Measurements from ENCODE around the gene LONP2.

Gene LONP2

DNA sequence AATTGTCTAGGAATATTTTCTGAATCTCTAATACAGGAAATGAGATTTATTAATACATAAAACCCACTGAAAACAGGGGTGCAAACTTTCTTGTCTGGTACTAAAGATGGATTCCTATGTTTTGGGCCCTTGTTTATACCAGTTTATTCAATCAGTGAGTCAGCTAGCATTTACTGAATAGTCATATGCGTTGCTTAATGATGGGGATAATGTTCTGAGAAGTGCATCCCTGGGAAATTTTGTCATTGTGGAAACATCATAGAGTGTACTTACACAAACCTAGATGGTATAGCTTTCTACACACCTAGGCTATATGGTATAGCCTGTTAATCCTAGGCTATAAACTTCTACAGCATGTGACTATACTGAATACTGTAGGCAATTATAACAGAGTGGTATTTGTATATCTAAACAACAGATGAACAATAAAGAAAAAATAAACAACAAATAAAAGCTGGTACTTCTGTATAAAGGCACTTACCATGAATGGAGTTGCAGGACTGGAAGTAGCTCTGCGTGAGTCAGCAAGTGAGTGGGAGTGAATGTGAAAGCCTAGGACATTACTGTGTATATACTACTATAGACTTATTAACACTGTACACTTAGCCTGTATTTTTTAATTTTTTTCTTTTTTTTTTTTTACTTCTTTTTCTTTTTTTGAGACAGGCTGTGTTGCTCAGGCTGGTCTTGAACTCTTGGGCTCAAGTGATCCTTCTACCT, 77.4 kb downstream of the LONP2 start:
- H2AFZ ChIP-seq (ENCODE audit: low read length), result no peak overlapping the region
- TF ChIP-seq EZH2 (IDR thresholded peaks at IDR 0.05; ENCODE audit: borderline replicate concordance, low read length), result no peak
- TF ChIP-seq, protein P1, sequence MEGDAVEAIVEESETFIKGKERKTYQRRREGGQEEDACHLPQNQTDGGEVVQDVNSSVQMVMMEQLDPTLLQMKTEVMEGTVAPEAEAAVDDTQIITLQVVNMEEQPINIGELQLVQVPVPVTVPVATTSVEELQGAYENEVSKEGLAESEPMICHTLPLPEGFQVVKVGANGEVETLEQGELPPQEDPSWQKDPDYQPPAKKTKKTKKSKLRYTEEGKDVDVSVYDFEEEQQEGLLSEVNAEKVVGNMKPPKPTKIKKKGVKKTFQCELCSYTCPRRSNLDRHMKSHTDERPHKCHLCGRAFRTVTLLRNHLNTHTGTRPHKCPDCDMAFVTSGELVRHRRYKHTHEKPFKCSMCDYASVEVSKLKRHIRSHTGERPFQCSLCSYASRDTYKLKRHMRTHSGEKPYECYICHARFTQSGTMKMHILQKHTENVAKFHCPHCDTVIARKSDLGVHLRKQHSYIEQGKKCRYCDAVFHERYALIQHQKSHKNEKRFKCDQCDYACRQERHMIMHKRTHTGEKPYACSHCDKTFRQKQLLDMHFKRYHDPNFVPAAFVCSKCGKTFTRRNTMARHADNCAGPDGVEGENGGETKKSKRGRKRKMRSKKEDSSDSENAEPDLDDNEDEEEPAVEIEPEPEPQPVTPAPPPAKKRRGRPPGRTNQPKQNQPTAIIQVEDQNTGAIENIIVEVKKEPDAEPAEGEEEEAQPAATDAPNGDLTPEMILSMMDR (IDR thresholded peaks at IDR 0.05; ENCODE audit: low read length), result no peak
- no peaks in the 10 kb centered on the region for H3K79me2 ChIP-seq (ENCODE audit: insufficient read depth, low read length)
- no peaks in the 10 kb centered on the region for H4K20me1 ChIP-seq (ENCODE audit: insufficient read depth, low read length)
- no peak overlapping the region for H3K27ac ChIP-seq (ENCODE audit: low read depth, low read length, poor library complexity, severe bottlenecking)
- H3K27me3 ChIP-seq (ENCODE audit: insufficient read depth, low read length), result no peaks in the 10 kb centered on the region
- peaks cover 16% of the 10 kb centered on the region for H3K4me1 ChIP-seq (ENCODE audit: insufficient read depth, low read length, severe bottlenecking)
- H3K9me2 ChIP-seq (ENCODE audit: low read depth, low read length), result no peaks in the 10 kb centered on the region
- H3K9ac ChIP-seq (ENCODE audit: low read length), result no peak overlapping the region
- no peak overlapping the region for H3K4me3 ChIP-seq (ENCODE audit: low read depth, low read length, poor library complexity, severe bottlenecking)
- H3K9me3 ChIP-seq (ENCODE audit: low read length), result no peaks in the 10 kb centered on the region
- no peaks in the 10 kb centered on the region for H3K36me3 ChIP-seq (ENCODE audit: insufficient read depth, low read length)
- no peak overlapping the region for H3K4me2 ChIP-seq (ENCODE audit: low read length)
- no peaks in the 10 kb centered on the region for H3F3A ChIP-seq (ENCODE audit: insufficient read depth, low read length)

DNA sequence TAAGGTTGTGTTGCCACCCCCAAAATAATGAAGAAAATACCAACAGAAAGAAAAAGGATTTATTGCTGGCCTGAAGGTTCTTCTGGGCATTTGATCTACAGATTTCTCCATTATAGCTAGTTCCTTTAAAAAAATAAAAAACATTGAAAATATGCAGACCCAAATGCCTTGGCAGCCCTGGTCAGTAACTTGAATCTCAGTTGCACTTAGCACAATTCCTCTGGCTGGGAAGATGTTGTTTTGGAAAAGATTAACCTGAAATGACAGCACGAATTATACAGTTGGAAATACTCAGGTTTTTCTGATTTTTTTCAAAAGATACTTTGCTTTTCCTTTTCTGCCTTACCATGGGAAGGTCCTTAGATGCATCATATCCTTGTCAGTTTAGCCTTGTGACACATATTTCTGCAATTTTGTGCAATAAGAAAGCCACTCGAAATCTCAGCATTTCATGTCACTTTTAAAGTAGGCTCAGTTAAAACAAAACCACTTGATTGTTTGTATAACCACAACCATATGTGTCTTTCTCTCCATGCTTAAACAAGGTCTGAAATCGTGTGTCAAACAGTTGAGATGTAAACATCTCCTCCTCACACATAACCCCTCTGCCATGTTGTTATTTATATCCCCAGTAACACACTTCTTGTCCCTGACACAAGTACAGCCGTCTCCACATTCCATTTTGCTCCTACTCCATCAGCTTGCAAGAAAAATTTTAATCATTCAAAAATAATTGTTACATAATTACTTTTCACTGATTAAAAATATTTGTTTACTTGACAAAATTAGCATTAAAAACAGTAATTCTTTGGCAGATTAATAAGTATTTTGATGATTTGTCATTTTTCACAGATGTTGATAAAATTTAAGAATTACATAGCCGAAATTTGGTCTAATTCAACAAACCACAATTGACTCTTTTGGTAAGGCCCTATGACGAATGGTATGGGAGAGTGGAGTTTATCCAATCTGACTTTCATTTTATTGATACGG, 80.0 kb downstream of the LONP2 start:
- Histone ChIP-seq H4K20me1 (ENCODE audit: insufficient read depth, low read length) (no peaks in the 10 kb centered on the region), H3K27me3 (ENCODE audit: insufficient read depth, low read length) (no peaks in the 10 kb centered on the region), H3F3A (ENCODE audit: insufficient read depth, low read length) (no peaks in the 10 kb centered on the region), H3K9me3 (ENCODE audit: low read length) (no peaks in the 10 kb centered on the region), H3K27ac (ENCODE audit: low read depth, low read length, poor library complexity, severe bottlenecking) (no peak overlapping the region), H3K4me3 (ENCODE audit: low read depth, low read length, poor library complexity, severe bottlenecking) (no peak overlapping the region), H3K4me1 (ENCODE audit: insufficient read depth, low read length, severe bottlenecking) (peaks cover under 1% of the 10 kb centered on the region), H3K79me2 (ENCODE audit: insufficient read depth, low read length) (no peaks in the 10 kb centered on the region), H3K9me2 (ENCODE audit: low read depth, low read length) (no peaks in the 10 kb centered on the region), H3K4me2 (ENCODE audit: low read length) (no peak overlapping the region), H3K36me3 (ENCODE audit: insufficient read depth, low read length) (no peaks in the 10 kb centered on the region), H2AFZ (ENCODE audit: low read length) (no peak overlapping the region), H3K9ac (ENCODE audit: low read length) (no peak overlapping the region)
- TF ChIP-seq, protein P1 (IDR thresholded peaks at IDR 0.05; ENCODE audit: low read length), result no peak
- no peak for TF ChIP-seq EZH2 (IDR thresholded peaks at IDR 0.05; ENCODE audit: borderline replicate concordance, low read length)

DNA sequence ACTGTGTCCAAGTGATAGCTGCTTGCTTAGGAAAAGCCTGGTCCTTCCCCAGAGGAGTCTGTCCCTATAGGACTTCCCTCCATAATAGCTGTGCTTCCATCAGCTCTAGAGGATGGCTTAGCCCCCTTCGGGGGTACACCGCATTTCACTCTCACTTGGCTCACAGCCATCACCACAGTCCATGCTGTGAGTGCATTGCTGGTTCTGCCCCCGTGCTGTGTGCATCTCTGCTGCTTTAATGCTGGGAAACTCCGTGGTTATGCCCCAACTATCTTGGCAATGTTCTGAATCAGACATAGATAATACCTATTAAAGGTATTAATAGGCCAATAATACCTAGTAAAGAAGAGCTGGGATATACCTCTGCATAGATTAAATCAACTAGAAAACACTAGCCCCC, 82.8 kb downstream of the LONP2 start:
- Histone ChIP-seq H2AFZ (ENCODE audit: low read length) (no peak overlapping the region), H3K4me1 (ENCODE audit: insufficient read depth, low read length, severe bottlenecking) (no peaks in the 10 kb centered on the region), H3K9me3 (ENCODE audit: low read length) (no peaks in the 10 kb centered on the region), H3K27me3 (ENCODE audit: insufficient read depth, low read length) (no peaks in the 10 kb centered on the region), H3K27ac (ENCODE audit: low read depth, low read length, poor library complexity, severe bottlenecking) (no peak overlapping the region), H3K9ac (ENCODE audit: low read length) (no peak overlapping the region), H3F3A (ENCODE audit: insufficient read depth, low read length) (no peaks in the 10 kb centered on the region), H3K9me2 (ENCODE audit: low read depth, low read length) (no peaks in the 10 kb centered on the region), H3K36me3 (ENCODE audit: insufficient read depth, low read length) (no peaks in the 10 kb centered on the region), H3K4me3 (ENCODE audit: low read depth, low read length, poor library complexity, severe bottlenecking) (no peak overlapping the region), H4K20me1 (ENCODE audit: insufficient read depth, low read length) (no peaks in the 10 kb centered on the region), H3K79me2 (ENCODE audit: insufficient read depth, low read length) (no peaks in the 10 kb centered on the region), H3K4me2 (ENCODE audit: low read length) (no peak overlapping the region)
- TF ChIP-seq, protein P1 (IDR thresholded peaks at IDR 0.05; ENCODE audit: low read length), result no peak
- no peak for TF ChIP-seq EZH2 (IDR thresholded peaks at IDR 0.05; ENCODE audit: borderline replicate concordance, low read length)
